Stimulated activated CD4-positive, alpha-beta T cell treated with anti-CD3 and anti-CD28 coated beads, Interleukin-4, amount 100 ng/mL, for 48 hours (primary cell): Measurements from ENCODE around the gene MAPK8IP3.
A peak's percentile ranks its signal among the peaks of the same experiment; 100 is the strongest.

Experiments
- DNase-seq, 2 donors: peaks; one replicate each; pipeline ENCODE4 v3.0.0-alpha.2; 2020; ENCODE audit warnings: low read depth in 2 of 2

Gene MAPK8IP3

DNA sequence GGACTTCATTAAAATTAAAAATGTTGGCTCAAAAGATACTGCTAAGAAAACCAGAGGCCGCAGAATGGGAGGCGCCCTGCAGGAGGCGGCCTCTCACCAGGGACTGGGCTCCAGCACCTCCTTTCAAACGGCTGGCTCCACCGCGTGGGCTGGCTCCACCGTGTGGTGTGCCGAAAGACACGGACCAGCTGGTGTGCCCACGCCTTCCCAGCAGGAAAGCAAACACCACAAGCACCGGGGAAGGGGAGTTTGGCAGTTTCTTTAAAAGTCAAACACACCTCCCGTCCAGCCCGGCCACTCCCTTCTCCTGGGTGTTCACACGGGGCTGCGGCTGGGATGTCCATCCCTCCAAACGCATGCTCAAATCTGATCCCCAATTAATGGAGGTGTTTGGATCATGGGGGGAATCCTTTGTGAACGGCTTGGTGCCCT lies 106.8 kb downstream of the MAPK8IP3 start:
- DNase-seq, result peak; percentile 51 to 52

DNA sequence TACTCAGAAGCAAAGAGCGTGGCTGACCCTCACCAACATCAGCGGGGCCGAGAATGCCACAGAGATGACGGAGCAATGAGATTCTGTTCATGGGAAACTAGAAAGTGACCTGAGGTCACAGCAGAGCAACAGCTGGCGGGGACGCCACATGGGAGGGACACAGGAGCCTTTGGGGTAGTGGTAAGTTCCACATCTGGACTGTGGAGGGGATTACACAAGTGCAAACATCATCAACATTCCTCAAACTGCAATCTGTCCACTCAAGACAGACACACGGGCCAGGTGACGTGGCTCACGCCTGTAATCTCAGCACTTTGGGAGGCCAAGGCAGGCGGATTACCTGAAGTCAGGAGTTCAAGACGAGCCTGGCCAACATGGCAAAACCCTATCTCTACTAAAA lies 109.5 kb downstream of the MAPK8IP3 start:
- DNase-seq, result no peak

DNA sequence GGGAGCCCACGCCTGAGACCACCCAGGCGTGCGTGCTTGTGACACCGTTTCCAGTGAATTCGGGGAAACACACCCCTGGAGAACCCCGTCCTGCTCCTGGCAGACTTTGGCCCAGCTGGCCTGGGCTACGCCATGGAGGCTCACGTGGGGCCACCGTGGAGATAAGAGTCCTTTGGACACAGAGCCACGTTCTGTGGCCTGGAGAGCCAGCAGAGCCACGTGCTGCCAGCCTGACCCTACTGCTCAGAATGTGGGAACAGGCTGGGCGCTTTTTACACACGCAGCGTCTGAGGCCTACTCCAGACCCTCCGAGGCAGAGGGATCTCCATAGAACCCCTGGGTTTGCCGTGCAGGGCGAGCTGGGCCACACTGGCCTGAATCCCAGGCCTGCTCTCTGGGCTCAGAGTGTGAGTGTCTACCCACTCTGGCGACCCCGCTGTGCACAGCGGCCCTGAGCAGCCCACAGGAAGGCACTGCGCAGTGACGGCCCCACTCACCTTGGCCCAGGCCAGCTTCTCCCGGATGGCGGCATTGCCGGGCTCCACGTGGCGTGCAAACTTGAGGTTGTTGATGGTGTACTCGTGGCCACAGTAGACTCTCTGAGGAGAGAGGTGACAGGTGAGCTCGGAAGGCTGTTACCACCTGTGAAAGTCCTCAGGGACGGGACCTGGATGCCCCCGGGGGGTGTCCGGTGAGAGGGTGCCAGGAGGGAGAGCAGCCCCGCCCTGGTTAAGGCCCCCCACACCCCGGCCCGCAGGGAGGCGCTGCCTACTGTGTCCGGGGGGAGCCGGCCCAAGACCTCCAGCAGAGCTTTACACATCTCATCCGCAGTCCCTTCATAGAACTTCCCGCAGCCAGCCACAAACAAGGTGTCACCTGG lies 110.6 kb downstream of the MAPK8IP3 start:
- DNase-seq, result no peak

DNA sequence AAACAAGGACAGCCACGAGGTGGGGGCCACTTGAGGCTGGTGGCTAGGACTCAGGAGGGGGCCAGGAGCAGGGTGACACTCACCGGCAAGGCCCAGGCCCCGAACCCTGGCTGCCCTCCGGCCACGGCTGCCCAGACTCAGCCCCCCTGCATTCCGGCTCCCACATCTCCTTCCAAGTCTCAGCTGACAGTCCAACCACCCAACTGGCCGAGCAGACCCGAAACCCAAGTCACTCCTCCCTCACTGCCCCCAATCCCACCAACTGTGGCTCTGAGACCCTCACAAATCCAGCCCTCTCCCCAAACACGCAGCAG lies 111.2 kb downstream of the MAPK8IP3 start:
- DNase-seq, result no peak

DNA sequence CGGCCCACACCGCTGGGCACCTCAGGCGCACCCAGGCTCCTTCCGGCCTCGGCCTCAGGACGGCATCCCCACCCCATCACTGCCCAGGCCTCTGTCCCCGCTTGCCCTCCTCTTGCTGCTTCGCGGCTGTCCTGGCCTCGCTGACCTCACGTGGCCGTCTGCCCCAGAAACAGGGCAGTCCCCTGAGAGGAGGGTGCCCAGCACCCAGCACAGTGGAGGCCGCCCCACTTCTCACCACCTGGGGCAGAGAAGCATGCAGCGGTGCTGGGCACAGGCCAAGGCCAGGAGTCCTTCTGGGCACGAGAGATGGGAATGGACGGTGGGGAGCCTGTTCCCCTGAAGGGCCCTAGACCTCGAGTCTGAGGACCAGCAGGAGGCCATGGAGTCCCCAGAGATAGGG lies 111.7 kb downstream of the MAPK8IP3 start:
- no peak for DNase-seq

DNA sequence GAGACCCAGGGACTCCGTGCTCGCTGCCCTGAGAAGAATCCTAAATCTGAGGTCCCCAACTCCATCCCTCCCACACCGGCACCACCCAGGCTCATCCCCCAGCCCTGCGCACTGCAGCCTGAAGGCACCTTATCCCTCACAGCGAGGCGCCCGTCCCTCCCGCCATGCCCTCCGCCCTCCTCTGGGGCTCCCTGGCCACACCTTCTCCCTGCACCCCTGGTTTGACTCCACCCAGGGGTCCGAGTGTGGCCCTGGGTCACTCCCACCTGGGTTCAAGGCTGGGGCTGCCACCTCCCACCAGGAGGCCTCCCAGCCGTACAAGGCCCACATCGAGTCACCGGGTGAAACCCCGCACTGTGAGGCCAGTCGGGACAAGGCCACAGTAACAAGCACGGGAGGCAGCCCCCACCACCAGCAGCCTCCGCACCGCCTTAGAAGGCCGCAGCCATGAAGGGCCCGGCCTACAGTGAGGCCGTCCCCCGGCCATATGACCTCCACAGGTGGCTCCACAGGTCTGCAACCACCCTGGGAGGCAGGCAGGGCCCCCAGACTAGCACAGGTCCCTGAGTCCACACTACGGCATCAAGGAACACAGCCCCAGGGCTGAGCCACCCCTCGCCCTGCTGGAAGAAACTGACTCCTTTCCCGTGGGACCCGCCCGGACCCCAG lies 112.3 kb downstream of the MAPK8IP3 start:
- DNase-seq, result no peak

DNA sequence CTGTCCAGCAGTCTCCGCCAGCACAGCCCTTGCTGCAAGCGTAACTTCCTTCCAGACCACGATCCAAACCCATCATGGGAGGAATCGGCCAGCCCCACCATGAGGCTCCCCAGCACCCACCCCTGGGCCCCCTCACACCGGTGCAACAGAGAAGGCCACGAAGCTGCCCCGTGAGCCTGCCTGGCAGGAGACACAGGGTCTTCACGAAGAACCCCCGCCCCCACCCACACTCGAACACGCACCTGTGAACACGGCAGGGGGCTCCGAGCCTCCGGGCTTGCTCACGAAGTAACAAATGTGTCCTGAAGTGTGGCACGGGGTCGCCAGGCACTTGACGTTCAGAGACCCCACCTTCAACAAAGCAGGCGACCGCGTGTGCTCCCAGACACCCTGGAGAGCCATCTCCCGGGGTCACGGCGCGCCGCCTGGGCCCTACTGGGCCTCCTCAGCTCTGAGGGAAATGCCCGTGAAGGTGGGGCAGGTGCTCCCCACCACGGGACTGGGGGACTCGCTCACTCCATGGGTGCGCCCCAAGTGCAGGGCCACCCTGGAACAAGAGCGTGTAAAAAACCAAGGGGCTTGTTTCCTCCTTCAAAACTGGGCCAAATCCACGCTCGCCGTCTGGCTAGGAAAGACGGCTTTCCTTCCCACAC lies 113.0 kb downstream of the MAPK8IP3 start:
- no peak for DNase-seq

DNA sequence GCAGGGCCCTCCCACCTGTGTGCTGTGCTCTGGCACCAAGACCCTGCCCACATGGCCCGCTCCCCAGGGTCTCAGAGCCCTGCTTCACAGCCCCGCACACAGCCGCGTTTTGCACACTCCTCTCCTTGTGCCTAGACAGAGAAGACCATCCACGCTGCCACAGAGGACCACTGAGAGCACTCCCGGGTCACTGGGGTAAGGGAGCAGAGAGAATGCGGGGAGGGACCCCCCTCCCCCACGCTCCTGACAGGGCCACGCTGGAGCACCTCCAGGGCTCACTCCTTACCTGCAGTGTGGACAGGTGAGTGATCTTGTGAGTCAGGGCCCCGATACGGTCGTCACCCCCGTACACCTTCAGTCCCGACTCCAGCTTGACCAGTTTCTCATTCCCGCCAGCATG lies 113.6 kb downstream of the MAPK8IP3 start:
- DNase-seq, result no peak
